ENCODE results near the gene EZR.

The EZR gene

DNA sequence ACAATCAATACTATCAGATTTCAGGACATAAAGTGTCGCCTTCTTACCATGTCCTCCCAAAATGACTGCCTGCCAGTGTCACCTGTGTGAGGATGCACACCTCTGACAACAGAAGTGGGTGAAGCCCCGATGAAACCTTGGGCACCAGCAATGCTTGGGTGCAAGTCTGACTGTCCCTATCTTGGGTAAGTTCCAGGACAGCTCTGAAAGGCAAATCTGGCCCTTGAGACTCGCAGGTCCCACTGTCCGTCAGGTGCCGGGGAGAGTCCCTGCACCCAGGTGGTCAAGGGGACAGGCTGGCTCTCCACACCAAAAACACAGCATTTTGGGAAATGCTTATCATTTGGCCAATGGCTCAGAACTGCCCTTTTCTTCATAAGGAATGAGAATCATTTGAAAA is 43.3 kb downstream of the EZR start:
- TF ChIP-seq, protein P1, sequence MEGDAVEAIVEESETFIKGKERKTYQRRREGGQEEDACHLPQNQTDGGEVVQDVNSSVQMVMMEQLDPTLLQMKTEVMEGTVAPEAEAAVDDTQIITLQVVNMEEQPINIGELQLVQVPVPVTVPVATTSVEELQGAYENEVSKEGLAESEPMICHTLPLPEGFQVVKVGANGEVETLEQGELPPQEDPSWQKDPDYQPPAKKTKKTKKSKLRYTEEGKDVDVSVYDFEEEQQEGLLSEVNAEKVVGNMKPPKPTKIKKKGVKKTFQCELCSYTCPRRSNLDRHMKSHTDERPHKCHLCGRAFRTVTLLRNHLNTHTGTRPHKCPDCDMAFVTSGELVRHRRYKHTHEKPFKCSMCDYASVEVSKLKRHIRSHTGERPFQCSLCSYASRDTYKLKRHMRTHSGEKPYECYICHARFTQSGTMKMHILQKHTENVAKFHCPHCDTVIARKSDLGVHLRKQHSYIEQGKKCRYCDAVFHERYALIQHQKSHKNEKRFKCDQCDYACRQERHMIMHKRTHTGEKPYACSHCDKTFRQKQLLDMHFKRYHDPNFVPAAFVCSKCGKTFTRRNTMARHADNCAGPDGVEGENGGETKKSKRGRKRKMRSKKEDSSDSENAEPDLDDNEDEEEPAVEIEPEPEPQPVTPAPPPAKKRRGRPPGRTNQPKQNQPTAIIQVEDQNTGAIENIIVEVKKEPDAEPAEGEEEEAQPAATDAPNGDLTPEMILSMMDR (conservative IDR thresholded peaks at IDR 0.05; ENCODE audit: low read depth, low read length) = no peak
- no peak for DNase-seq (ENCODE audit: low read depth)
- no peak overlapping the region for H3K4me3 ChIP-seq (ENCODE audit: low read depth, low read length)

DNA sequence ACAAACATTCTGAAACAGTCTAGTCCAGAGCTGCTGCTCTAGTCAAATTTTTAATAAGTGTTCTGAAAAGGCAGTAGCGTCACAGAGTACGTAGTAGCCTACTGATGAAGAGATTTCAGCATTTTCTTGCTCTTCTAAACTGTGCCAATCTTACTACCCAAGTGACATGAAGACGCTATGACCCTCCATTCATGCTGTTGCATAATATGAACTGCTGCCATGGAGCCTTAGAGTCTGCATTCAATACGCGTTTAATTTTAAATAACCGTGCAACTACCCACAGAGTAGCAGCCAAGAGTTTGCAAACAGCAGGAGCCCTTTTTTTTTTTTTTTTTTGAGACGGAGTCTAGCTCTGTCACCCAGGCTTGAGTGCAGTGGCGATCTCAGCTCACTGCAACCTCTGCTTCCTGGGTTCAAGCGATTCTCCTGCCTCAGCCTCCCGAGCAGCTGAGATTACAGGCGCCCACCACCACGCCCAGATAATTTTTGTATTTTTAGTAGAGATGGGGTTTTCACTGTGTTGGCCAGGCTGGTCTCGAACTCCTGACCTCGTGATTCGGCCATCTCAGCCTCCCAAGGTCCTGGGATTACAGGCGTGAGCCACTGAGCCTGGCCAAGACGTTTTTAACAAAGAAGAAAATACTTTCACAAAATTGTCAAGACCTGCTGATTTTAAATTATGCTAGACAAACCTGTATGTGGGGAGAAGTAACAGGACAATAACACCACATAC is 44.3 kb downstream of the EZR start:
- H3K4me3 ChIP-seq (ENCODE audit: low read depth, low read length) = no peak overlapping the region
- DNase-seq (ENCODE audit: low read depth) = no peak
- TF ChIP-seq, protein P1 (conservative IDR thresholded peaks at IDR 0.05; ENCODE audit: low read depth, low read length) = no peak

DNA sequence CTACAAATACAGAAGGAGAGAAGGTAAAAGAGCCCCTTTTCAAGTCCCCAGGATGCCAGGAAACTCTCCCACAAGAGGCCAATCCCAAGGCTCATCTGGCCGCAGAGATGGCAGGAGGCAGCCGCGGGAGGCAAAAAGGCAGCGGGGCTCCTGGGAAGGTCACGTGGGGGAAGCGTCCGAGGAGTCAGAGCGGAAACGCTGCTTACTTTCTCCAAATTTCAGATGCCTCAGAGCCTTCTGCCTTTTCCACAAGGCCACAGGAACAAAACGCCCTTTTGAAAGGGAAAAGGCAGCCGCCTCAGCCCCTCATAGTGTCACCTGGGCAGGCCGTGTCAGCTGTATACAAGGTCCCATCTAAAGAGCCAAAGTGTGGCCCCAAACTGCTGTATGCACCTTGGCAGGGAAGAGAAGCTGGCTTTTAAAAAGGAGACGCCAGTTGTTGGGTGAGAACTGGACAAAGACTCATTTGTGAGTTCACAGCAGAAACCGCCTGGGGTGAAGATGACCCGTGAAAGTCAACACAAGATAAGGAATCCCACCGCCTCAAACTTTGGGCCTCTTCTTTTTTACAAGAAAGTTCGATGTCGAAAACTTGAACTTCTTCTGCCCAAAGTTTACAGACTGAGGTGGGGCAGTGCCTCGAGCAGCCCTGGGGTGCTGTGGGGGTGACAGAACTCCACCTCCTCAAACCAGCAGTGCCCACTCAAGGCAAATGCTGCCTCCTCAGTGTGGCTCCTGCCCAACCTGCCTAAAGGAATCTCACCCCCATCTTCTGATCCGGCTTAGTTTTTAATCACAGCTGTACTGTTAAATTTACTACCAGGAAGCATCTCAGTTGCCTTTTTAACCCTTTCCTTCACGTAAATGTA is 45.4 kb downstream of the EZR start:
- TF ChIP-seq, protein P1 (conservative IDR thresholded peaks at IDR 0.05; ENCODE audit: low read depth, low read length) = no peak
- no peak overlapping the region for H3K4me3 ChIP-seq (ENCODE audit: low read depth, low read length)
- peak; percentile 70 for DNase-seq (ENCODE audit: low read depth)

DNA sequence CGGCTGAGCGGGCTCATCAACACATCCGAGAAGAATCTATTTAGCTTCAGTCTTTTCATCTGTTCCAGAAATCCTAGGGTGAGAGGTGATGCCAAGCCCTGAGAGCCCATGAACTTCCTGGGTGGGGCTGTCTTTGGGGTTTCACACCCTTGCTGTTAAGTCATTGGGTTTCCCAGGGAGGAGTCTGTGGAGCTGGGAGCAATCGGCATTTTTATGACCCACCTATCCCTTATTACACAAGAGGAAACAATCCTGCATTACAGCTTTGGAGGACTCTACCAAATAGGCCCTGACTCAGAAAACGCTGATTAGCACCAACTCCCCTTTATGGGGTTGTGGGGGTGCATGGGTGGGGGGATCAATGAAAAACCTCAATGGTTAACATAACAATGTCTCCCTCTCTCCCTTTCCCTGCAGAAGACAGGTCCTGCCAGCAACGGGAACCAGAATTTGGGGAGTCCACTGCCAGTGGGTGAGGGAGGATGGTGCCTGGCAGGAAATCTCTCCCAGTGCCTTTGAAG is 46.3 kb downstream of the EZR start:
- DNase-seq (ENCODE audit: low read depth) = peak; percentile 28
- TF ChIP-seq, protein P1 (conservative IDR thresholded peaks at IDR 0.05; ENCODE audit: low read depth, low read length) = no peak

DNA sequence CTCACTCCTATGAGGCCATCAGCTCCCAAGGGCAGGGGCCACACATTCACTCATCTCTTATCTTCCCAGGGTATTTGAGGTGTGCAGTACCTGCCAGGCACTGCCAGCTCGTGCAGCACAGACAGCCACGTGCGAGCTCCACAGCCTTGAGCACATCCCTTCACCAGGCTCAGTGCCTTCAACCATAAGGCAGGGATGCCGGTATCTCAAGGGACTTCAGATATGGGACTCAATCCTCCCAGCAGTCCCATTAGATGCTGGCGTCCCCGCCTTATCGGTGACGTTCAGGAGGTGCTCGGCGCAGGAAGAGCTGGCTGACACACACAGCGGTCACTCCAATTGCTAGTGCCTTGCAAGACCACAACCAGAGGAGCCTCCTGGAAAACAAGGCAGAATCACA is 47.0 kb downstream of the EZR start:
- TF ChIP-seq, protein P1 (conservative IDR thresholded peaks at IDR 0.05; ENCODE audit: low read depth, low read length) = no peak
- DNase-seq (ENCODE audit: low read depth) = no peak
- H3K4me3 ChIP-seq (ENCODE audit: low read depth, low read length) = no peak overlapping the region

More for the DNA sequence above, 46.3 kb downstream of the EZR start:
- no peak overlapping the region for H3K4me3 ChIP-seq (ENCODE audit: low read depth, low read length)

DNA sequence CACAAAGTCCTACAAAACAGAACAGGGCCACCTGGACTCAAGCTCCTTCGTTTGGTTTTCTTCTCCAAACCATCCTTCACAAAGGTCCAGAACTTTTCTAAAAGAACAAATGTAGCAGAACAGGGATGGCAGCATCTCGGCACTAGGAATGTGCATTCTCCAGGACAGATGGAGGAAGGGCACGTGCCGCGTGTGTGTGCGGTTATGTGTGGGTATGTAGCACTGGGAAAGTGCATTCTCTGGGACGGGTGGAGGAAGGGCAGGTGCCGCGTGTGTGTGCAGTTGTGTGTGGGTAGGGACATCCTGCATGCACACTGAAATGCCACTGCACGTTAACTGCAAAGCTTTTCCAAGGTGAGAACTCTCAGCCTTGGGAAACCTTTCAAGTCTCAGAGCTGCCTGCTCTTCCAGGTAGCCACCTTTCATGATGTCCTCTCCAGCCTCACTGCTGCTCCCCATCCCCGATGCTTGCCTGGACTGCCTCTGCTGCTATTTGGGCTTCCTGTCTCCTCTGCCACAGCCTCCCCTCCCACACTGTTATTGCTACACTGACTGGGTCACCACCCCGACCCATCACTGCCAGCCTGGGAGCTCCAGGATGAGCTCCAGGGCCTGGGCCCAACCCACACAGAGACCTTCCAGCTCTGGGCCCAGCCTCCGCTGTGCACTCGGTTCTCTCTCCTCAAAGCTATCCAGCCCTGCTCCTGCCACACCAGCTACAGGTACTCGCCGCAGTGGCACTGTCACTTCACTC is 47.6 kb downstream of the EZR start:
- no peak for DNase-seq (ENCODE audit: low read depth)
- H3K4me3 ChIP-seq (ENCODE audit: low read depth, low read length) = no peak overlapping the region
- TF ChIP-seq, protein P1 (conservative IDR thresholded peaks at IDR 0.05; ENCODE audit: low read depth, low read length) = no peak

Measured in choroid plexus epithelial cell (primary cell).